GM18526 (cell line): ENCODE results near the gene TCF7L2.

Experiments used
- POLR2A ChIP-seq: IDR thresholded peaks from 3 replicates; pipeline ENCODE4 v1.6.1; 2011; ENCODE audit not compliant: insufficient read length; ENCODE audit errors: extremely low read depth

The TCF7L2 gene

DNA sequence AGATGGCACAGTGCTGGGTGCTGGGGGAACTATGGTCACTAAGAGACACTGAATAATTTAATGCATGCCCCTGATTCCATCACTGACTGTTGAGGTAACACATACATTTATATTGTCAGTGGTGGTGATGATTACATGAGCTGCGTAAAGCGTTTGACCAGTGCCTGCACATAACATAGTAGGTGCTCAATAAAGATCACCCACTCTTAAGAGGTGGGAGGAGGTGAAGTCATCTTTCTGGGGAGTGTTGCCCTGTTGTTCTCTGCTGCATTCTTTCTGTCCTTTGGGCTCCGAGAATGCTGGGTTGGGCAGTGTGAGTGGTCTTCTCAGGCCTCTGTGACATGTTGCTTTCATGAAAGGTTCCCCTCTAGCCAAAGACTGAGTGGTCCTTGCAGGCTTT, 68.0 kb downstream of the TCF7L2 start:
- TF ChIP-seq POLR2A: no peak

DNA sequence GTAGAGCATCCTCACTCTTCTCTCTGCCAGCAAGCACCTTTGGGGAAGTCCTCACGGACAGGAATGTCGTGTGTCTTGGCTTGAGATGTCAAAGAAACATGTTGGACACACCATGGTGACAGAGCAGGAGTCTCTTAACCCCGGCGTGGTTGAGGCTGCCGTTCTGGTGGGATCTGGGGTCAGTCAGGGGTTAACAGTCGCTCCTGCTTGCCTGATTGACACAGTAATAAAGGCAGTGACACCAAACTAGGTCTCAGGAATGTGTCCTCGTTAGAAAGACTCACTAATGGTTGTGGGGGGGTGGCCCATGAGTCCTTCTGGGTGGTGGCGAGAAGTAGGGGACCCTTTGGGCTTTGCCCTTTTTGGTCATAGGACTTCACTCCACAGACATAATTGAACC, 69.0 kb downstream of the TCF7L2 start:
- TF ChIP-seq POLR2A: no peak

DNA sequence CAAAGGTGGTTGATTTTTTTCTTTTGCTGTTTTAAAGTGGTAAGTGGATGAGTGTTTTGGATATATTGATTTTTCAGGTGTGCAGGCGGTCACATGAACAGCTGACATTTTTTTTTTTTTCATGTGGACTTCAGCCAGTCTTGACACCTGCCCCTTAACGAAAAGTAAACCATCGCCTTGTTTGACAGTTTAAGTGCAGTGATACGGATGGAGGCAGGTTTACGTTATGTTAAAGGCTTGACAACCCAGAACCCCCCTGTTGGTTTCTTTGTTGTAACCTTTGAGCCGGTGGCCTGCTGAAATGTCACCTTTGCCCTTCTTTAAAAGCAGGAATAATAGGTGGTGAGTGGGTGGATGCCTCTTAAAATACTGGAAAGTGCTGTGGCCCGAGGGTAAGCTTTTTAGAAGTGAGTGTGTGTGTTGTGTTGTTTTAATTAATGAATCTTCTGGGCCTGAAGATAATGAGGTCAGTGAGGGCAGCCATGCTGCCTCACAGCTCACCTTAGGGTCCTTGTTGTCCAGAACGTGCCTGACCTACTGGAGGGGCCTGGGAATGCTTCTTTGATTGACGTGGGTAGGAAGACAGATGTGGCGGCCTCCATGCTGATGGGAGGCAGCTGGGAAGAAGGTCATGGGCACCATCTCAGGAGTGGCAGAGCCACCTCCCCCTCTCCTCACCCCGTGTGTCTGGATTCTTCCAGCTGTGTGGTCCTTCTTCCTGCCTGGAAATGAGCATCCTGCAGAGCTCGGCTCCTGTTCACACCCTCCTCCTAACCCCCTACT, 69.8 kb downstream of the TCF7L2 start:
- TF ChIP-seq POLR2A: no peak

DNA sequence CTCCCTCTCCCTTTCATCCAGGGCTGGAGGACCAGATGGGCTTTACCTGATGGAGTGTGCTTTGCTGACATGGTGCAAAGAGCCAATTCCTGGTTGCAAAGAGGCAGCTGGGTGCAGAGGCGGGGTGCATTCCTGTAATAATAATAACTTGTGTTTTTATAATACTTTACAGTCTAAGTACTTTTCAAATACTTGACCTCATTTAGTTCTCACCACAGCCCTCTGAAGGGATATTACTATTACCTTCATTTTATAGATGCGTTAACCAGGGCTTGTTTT, 70.4 kb downstream of the TCF7L2 start:
- TF ChIP-seq POLR2A: no peak

DNA sequence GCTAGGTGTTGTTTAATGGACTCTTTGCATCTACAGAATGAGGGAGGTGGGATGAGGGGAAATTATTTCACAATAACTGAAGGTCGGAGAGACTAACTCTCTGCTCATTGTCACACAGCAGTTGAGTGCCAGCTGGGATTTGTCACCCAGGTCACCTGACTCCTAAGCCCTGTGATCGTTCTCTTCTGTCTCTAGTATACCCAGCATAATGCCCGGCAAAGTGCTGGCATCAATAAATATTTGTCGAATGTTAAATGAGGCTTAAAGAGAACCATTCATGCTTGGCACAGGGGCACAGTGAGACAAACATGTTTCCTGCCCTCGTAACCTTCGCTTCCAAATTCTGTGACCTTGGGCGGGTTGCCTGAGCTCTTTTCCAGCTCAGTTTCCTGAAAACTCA, 70.8 kb downstream of the TCF7L2 start:
- no peak for TF ChIP-seq POLR2A

DNA sequence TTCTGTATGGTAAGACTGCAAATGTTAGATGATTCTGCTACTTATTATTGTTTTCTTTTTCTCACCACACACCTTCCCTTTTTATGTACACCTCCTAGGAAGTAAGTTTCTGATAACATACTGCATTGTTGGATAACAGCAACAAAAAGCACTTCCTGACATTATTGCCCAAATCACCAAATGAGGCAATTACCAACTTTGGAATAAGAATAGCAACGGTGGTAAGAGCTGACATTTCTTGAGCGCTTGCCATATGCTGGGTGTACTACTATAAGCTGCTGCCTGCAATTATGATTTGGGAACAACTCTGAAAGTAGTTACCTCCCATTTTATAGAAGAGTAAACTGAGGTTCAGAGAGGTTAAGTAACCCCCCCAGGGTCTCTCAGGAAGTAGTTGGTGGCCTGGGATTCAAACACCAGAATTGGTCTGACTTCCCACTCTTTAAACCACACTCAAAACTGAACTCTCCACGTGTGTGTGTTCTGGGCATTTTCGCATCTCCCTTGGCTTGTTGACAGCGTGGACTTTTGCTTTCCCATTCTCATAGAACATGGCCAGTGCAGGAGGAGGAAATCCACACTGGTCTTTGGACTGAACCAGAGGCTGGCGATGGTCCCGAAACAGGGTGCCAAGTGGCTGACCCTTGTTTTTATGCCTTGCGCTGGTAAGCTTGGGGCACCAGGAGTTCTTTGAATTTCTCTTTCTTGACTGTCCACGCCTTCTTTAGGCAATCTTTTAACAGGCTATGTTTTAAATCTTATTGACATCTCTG, 71.4 kb downstream of the TCF7L2 start:
- TF ChIP-seq POLR2A: no peak

DNA sequence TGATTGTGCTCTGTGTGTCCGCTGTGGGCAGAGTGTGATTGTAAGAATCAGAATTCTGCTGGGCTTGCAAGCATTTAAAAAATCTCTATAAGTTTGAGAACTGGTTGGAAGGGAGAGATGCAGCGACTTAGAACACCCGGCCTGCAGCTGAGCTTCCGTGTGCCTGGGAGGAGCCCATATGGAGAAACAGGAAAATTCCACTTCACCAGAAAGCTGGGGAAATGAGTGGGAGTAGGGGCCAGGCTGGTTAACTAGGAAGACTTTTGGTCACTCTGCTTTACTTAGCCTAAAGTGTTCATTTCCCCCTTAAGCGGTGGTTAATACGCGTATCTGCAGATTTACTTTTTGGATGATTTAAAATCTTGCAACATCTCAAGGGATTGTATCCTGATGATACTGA, 72.2 kb downstream of the TCF7L2 start:
- no peak for TF ChIP-seq POLR2A

DNA sequence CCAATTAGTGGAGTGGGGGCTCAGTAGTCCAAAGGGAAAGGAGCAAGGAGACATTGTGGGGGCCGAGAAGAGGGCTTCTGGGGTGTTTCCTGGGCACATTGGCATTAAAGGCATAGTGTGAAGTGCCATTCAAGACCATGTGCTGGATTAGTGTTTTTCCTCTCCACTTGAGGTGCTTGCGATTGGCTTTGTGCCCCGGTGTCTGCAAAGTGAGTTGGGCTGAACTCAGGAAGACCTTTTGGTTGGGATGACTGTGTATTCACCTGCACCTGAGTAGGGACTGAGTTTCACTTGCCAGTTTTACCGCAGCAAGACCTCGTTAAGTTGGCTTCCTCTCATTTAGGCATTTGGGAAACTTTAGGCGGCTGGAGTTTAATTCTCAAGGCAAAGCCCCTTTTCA, 73.0 kb downstream of the TCF7L2 start:
- TF ChIP-seq POLR2A: no peak

DNA sequence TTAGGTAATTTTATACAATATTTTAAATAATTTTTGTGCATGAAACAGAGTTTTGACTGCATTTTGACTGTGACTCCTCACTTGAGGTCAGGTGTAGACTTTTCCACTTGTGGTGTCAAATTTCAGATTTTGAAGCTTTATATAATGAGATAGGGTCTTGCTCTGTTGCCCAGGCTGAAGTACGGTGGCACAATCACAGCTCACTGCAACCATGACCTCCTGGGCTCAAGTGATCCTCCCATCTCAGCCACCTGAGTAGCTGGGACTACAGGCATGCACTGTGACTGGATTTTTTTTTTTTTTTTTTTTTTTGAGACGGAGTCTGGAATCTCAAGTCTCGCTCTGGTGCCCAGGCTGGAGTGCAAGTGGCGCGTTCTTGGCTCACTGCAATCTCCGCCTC, 74.9 kb downstream of the TCF7L2 start:
- TF ChIP-seq POLR2A: no peak

DNA sequence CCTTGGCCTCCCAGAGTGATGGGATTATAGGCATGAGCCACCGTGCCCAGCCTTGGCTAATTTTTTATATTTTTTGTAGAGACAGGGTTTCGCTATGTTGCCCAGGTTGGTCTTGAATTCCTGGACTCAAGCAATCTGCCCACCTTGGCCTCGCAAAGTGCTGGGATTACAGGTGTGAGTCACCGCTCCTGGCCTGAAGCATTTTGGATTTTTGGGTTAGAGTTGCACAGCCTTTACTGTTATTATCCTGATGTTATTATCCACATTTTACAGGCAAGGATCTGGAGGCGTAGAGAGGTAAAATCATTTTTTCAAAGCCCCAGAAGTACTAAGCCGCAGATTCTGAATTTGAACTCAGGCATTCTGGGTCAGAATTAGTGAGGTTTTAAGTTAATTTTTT, 75.4 kb downstream of the TCF7L2 start:
- TF ChIP-seq POLR2A: no peak

DNA sequence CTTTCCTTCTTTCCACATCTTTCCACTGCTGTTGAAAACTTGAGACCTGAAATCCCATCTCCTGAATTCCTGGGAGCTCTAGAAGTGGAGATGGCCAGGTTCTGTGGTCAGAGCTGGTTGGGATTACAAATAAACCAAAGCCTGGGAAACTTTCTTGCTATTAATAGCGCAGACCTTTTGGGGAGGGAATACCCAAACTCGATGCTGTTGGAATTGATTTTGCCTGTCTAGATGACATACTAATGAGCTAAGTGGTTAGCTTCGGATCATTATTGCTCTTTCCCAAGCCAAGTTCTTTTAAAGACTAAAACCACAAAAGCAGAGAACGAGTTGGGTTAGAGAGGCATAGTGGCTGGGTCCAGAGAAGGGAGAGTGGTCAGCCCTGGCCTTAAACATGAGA, 76.6 kb downstream of the TCF7L2 start:
- TF ChIP-seq POLR2A: no peak

DNA sequence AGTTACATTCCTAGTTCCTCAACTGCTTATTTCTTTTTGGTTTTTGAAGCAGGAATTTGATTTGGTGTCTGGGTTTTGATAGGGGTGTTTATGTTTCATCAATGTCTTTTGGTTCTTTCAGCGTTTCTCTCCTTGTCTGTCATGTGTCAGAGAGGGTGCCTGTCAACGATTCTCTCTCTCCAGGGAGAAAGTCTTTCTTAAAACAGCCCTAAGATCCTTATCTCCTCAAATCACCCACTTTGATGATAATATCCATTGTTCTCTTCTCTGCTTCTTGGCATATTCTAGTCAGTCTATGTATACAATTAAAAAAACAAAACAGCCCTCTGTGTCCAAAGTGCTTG, 77.2 kb downstream of the TCF7L2 start:
- TF ChIP-seq POLR2A: no peak

DNA sequence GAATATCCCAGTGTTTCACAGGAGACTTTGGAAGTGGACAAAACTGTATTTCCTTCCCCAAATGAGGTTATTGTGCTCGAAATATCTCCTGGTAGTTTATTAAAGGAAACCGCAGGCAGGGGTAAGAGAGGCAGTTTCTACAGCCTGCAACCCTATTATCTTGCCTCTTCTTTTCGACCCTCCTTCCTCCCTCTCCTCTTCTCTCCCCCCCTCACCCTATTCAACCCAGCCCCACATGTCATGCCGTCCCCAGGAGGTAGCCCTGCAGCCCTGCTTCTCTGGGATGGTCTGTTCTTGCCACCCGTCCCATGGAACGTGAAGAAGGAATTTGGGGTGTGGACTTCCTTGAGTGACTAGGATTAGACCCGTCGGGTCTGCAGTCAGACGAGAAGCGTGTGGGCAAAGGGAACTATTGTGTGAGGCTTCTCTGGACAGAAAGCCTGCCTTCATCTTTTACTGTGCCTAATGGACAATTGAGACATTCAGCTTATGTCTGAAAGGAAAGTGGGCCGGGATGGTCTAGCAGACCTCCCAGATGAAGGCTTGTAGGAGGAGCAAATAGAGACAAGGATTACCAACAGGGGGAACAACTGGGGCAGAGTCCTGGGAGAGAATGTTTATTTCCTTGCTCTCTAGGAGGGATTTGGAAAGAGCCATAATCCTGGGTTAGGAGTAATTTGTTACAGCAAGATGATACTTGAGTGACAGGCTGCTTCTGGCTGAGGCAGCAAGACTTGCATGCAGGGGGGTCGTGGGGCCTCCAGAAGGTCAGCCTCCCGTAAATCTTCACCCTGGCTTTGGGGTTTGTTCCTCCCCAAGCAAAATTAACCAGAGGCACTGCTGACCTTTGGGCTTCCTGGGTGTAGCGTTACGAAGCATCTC, 77.8 kb downstream of the TCF7L2 start:
- no peak for TF ChIP-seq POLR2A

DNA sequence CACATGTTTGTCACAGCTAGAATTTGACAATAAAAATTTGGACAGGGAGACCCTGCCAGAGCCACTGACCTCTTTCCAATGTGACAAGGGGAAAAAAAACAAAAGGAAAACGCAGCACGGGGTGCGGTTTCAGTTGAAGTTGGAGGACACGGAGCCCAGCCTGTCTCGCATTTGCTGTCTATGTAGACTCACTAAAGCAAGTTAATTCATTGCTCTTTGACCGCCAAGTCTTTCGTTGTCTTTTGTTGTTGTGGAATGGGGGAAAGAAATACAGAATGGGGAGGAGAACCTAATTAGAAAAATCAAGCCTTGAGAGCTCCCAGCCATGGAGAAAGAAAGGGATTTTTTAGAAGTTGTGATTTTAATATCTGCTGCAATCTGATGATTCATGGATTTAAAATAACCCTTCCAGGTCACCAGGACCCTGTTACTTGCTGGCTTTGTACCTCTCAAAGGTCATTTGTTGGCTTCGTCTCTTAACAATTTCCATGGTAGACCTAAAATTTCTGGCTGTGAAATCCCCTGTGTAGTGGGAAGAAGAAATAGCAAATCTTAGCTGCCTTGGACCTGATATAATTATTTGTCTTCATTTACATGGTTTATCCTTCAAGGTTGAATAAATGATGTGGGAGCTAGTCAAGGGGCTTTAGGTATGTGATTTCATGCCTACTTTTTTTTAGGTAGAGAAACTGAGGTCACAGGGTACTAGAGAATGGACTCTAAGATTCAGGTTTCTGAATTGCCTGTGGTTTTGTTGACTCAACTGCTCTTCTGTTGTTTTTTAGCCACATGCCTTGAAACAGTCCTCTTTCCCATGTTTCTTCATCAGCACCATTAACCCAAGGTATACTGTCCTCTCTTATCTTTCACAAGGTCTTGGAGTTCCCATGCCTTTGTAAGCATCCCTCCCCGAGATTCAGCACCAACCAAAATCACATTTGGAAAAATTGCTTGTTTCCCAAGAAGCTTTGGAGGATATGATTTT, 78.7 kb downstream of the TCF7L2 start:
- no peak for TF ChIP-seq POLR2A

DNA sequence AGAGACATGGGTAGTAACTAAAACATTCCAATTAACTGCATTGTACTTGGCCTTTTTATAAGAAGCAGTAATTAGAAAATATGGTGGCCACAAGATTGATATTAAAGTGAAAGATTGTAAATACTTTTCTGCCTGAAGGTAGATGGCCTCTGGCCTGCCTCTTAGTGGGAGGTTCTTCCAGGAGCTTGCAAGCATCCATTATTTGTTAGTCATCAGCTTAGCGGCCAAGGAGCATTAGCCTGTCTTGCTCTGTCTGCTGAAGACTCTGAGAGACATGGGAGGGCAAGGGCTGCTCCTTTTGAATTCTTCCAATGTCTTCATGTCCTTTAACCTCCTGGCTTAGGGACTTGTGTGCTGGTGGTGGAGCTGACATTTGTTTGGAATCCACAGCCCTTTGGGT, 80.4 kb downstream of the TCF7L2 start:
- no peak for TF ChIP-seq POLR2A

DNA sequence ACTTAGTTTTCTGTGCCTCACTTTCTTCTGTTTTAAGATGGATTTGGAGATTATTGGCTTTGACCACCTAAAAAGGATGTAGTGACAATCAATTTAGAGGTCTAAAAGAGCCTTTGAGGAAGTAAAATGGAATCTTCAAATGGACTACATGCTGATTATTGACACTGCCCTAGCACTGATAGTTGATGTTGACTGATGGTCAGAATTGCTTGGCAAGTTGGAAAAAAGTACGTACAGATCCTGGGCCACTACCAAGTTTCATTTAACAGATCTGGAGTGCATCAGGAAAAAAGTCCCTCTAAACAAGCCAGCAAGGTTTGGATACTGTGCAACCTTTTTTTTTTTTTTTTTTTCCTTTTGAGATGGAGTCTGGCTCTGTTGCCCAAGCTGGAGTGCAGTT, 81.1 kb downstream of the TCF7L2 start:
- no peak for TF ChIP-seq POLR2A

DNA sequence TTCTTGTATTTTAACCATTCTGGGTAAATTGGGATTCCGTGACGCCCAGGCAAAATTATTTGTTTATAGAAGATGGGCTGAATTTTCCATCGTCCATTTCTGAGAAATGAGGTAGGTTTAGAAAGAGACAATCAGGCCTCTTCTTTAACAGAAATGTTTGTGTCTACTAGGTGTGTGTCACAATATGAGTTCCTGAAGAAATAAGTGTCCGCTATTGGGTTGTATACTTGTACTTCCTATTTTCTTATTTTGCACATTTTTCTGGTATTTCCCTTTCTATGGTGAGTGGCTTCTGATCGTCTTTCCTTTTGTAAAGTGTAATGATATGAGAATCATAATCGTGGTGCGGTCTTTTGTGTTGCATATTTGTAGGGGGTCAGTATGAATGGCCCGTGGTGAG, 83.9 kb downstream of the TCF7L2 start:
- no peak for TF ChIP-seq POLR2A
